OCI-M2 (cell line): ENCODE results near the gene BEAN1.
"Not testable (repeated sequence)": the region's sequence is repeated elsewhere in the genome, so short reads cannot be mapped to it uniquely, and the experiment has no call there.

Experiments used
- DNase-seq: peaks from one replicate; lab custom pipeline; 2025; ENCODE audit not compliant: unreplicated experiment; lab: John Stamatoyannopoulos, UW

Gene BEAN1

DNA sequence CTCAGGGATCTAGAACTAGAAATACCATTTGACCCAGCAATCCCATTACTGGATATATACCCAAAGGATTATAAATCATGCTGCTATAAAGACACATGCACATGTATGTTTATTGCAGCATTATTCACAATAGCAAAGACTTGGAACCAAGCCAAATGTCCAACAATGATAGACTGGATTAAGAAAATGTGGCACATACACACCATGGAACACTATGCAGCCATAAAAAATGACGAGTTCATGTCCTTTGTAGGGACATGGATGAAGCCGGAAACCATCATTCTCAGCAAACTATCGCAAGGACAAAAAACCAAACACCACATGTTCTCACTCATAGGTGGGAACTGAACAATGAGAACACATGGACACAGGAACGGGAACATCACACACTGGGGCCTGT lies 74.5 kb downstream of the BEAN1 start:
- DNase-seq: not testable (repeated sequence)

DNA sequence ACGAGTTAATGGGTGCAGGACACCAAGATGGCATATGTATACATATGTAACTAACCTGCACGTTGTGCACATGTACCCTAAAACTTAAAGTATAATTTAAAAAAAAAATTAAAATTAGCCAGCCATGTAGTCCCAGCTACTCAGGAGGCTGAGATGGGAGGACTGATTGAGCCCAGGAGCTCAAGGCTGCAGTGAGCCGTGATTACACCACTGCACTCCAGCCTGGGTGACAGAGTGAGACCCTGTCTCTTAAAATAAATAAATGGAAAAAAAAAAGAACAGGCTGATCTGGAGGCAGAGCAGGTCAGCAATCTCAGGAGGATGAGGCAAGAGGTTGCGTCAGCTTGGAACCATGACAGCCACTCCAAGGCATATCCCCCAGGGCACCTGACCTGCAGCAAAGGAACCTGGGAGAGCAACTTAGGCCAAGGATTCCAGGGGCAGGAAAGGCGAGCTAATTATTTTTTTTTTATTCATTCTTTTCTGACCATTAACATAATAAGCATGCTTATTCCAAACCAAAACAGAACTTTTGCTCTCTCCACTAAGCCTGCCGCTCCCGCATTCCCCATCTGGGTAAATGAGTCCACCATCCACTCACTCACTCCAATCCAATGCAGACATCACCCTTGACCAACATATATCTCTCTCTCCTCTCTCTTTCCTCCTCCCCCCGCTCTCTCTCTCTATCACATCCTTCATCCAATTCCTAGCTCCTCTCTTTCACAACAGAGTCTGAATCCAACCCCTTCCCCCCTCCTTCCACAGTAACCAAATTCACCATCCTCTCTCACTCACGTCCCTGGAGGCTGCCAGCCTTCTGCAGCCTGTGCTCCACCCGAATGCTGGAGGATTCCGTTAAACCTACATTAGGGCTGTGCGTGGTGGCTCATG lies 75.2 kb downstream of the BEAN1 start:
- no peak for DNase-seq

DNA sequence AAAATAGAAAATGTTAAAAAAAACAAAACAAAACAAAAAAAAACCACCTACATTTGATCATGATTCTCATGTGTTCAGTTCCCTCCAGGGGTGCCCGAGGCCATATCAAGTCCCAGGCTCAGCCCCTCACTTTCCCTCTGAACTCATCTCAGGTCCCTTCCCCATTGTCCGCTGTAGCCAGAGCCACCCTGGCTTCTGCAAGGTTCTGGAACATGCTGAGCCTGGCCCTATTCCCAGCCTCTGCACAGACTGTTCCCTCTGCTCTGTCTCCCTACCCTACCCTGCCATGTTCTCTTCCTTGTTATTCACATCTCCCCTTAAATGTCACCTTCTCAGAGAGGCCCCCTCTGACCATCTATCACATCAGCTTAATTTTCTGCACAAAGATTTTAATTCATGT lies 75.9 kb downstream of the BEAN1 start:
- no peak for DNase-seq

DNA sequence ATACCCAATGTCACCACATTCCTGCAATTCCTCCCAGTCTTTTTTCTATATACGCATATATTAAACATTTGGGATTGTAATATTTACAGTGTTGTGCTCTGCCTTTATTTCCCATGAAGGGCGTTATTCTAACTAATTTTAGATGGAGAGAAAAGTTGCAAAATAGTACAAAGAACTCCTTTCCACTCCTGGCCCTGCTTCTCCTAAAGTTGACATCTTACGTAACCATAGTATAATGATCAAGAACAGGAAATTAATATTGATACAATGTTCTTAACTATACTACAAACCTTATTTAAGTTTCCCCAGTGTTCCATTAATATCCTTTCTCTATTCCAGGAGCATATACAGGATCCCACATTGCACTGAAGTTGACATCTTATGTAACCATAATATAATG lies 76.5 kb downstream of the BEAN1 start:
- no peak for DNase-seq

DNA sequence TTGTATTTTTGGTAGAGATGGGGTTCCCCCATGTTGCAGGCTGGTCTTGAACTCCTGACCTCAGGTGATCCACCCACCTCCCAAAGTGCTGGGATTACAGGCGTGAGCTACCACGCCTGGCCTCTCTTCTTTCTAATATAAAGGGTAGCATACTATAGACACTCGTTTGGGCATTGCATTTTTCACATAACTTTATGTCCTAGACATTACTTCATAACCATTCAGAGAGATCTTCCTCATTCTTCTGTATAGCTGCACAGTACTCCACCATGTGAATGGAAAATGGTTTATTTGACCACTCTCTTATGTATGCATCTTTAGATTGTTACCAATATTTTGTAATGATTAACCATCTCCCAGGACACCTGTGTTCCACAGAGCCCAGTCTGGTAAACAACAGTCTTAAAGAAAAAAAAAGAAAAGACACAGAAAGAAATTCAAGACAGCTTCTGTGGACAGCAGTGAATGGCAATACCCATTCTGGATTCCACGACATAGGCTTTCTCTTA lies 80.7 kb downstream of the BEAN1 start:
- no peak for DNase-seq

DNA sequence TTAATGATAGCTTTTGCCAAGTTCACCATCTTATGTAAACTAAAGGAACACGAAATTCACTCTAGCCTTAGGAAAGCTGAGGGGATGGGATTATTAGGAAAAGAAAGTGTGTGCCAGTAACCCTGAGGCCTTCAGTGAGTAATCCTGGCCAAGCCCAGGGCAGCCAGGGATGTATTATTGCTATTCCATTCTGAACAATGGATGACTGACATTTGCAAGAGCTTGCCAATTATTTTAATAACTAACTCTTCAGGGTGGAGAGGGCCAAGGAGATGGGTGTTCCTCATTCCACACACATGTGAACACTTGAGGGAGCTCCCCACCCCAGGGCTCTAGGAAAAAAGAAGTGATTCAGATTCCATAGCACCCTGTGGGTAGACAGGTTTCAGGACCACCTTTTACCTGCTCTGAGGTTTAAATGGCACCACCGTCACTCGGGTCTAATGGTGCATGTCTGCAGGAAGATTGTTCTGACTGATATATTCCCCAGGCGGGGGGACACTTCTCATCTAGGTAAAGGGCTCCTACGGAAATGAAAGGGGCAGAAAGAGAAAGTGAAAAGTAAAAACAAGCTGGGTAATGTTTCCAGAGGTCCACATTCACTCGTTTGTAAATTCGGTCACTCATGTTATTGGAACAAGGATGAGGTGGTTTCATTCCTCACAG lies 81.3 kb downstream of the BEAN1 start:
- no peak for DNase-seq

DNA sequence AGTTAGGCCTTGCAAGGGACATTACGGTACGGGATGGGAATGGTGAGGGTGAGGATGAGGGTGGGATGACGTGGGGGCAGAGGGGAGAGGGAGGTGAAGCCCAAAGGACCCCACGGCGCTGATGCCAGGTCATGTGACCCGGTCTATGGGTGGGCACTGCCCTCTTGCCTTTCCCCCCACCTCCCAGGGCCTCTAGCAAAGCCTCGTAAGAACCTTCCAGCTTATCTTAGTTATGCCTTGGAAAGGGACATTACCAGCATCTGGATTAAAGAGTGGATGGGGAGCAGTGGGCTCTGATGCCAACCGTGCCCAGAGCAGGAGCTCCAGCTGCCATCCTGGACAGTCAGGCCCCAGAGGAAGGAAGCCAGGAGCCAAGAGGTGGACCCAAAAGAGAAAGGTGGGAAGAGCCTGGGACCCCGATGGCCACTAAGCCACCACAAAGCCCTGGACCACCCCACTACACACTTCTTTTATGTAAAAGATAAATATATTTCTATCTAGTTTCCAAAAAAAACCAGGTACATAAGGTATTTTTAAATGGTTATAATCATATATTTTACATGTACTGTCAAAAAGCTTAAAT lies 81.9 kb downstream of the BEAN1 start:
- no peak for DNase-seq

DNA sequence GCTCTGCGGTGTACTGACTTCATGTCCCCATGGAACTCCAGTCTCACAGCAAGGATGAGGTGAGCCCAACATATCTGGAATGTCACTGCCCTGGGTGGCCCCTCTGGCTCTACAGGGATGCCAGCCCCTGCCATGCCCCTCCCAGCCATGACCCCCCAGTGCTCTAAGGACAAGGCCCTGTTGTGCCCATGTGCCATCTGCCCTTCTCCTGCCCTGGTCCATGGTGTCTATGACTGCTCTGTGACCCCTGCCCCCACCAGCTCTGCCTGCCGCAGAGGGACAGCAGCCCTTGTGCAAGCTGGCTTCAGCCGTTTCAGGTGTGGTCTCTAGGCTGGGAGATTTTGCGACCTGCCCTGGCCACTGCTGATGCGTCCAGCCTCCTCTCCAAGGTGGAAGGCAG lies 82.5 kb downstream of the BEAN1 start:
- DNase-seq: no peak

DNA sequence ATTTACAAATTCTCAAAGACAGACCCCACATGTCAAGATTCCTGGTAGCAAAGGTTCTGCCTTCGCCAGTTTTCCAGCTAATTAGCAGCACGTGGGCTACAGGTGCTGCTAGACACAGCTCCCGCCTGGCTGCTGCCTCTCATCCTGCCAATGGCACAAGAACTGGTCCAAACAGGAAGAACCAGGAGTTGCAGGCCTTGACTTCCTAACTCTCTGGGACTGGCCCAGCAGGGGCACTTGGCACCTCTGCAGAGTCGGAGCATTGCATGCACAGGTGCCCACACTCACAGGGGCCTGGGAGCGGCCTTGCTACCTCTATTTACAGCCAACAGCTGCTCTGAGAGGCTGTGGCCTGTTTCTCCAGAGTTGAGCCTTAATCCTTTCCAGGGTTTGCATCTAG lies 83.2 kb downstream of the BEAN1 start:
- DNase-seq: no peak

DNA sequence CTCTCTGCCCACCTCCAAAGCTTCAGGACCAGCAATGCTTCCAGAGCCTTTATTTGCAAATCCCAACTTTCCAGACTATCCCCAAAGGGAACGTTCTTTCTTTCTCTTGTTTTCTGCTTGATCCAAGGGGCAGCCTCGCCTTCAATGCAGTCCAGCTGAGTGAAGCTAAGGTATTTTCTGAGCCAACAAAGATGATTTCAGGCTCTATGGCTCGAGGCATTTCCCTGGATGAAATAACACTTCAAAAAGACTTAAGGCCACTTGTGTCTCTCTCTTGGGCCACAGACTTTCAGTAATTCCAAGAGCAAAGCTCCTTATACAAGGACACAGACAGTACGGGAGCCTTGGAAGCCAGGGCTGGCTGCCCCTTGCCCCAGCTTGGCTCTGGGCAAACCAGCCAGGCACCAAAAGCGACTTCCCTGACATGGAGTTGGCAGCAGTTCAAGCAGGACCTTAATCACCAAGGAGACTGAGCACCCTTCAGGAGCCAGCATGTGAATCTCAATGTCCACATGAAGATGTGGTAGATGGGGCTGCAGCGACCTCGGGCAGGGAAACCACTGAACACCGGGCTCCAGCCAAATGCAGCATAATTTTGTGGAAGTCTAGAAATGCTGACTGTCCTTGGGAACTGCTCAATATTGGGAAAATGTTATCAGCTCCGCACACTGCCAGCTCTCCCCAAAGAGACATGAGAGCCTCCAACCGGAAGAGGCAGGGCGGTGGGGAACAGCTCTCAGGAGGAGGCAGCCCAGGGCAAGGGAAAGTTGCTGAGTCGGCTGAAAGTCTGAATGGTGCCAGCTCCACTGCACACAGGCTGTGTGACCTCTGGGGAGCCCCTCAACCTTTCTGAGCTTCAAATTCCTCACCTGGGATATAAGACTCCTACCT lies 83.9 kb downstream of the BEAN1 start:
- DNase-seq: no peak

DNA sequence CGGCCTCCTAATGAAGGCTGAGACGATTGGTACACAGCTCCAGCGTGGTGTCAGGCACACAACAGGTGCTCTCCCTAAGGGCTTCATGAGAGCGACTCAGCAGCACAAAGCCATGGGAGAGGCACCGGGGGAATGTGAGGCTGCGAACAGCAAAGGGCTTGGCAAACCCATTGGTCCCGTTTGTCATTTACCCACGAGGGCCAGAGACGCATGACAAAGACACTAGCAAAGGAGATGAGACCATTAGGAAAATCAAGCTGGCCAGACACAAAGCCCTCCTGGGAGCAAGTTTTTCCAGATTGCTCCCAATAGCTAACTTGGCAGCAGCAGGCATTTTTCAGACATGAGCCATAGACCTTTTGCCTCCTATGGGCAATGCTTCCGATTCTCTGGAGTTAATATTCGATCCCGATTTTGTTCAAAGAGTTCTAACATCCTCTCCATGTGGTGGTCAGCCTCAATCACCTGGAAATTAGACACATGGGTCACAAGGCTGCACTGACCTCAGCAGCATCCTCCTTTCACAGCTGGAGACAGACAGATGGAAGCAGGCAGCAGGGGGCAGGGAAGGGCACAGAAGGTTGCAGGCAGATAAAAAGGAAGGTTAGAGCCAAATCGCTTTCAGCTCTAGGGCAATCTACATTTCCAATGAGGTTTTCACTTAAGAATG lies 84.6 kb downstream of the BEAN1 start:
- no peak for DNase-seq

DNA sequence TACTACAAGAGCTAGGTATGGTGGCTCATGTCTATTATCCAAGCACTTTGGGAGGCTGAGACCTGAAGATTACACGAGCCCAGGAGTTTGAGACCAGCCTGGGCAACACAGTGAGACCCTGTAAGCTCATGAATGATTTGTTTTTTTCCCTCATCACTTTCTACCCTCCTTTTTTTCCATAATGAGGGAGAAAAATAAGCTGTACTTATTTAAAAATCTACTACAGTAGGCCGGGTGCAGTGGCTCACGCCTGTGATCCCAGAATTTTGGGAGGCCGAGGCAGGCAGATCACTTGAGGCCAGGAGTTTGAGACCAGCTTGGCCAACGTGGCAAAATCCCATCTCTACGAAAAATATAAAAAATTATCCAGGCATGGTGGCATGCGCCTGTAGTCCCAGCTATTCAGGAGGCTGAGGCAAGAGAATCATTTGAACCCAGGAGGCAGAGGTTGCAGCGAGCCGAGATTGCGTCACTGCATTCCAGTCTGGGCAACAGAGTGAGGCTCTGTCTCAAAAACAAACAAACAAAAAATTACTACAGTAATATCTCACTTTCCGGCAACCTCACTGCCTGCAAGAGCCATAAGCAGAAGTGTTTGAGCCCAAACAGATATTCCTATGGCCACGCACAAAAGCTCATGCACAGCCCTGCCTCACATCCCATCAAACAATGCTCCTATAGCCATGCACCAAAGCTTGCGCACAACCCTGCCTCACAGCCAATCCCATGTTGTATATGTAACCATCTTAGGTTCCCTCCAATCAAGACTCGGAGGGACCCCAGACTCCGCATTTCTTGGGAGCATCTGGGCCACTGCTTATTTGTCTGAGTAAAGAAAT lies 85.4 kb downstream of the BEAN1 start:
- no peak for DNase-seq

DNA sequence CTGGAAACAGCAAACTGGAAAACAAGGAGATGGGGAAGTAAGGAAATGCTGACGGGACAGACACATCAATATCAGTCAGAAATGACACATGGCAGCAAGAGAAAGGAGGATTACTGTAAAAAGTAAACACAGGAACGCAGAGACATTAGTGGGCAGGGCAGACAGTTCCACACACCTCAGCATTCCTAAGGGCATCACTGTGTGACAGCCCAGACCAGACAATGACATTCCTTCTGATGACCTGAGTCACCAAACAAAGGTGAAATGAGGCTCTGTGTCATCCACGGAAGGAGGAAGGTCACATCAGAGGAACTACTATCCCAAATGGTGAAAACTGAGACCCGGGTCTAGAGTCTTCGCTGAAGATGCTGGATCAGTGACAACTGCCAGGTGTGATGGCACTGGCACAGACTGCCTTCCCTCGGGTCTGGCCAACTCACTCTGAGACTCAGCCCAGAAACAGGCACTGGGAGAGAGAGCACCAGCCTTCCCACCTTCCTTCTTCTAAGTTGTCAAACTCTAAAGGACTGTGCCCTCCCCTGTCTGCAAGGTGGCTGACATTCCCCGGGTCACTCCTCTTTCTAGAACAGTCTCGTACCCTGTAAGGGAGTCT lies 86.1 kb downstream of the BEAN1 start:
- no peak for DNase-seq

DNA sequence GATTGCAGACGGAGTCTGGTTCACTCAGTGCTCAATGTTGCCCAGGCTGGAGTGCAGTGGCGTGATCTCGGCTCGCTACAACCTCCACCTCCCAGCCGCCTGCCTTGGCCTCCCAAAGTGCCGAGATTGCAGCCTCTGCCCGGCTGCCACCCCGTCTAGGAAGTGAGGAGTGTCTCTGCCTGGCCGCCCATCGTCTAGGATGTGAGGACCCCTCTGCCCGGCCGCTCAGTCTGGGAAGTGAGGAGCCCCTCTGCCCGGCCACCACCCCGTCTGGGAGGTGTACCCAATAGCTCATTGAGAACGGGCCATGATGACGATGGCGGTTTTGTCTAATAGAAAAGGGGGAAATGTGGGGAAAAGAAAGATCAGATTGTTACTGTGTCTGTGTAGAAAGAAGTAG lies 87.3 kb downstream of the BEAN1 start:
- DNase-seq: not testable (repeated sequence)

DNA sequence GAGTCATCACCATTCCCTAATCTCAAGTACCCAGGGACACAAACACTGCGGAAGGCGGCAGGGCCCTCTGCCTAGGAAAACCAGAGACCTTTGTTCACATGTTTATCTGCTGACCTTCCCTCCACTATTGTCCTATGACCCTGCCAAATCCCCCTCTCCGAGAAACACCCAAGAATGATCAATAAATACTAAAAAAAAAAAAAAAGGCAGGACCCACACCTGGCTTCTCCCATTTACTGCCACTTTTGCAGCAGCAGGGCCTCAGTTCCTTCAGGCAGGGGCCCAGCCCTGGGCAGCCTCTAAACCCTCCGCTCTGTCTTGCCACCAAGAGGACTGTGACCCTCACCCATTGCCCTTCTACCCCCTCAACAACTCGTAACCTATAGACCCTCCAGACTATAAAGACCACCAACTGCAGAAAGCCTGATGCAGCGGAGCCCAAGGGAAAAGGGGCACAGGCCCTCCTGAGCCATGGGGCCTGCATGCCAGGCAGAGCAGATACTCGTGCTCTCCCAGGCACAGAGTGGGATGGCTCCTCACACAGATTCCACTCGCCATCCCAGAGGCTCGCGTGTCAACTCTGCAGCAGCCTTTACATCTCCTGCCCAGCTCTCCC lies 88.0 kb downstream of the BEAN1 start:
- not testable (repeated sequence) for DNase-seq

DNA sequence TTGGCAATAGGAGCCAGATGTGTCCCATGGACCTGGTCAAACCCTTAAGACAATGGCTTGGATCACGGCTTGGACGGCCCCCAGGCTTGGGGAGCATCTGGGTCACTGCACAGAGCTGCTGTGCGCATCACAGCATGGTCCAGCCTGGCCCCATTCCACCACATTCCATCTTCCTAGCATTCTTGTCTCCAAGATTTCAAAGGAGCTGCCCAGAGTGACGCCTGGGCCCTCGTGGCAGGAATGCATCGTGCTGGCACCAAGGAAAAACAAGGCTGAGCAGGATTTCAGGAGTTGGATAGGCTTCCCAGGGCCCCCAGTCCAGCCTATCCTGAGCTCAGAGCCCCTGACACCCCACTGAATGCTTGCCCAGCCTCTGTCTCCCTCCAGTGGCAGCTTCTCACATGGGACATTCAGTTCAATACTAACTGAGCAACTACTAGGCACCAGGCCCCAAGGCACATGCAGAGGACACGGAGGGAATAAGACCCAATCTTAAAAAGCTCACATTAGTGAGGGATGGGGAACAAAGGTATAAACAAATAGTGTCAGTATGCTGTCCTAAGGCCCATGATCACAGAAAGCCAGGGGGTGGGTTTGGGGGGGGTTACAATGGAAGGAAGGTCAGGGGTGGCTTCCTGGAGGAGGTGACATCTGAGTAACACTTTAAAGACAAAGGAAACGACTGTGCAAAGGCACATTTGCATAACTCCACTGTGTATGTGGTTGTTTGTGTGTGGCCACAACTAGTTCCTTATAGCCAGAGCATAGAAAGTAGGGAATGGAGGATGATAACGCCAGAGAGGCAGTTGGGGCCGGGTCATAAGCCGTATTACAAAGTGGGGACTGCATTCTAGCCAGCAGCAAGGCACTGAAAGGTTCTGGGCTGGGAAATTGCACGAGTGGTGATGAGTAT lies 88.8 kb downstream of the BEAN1 start:
- no peak for DNase-seq

DNA sequence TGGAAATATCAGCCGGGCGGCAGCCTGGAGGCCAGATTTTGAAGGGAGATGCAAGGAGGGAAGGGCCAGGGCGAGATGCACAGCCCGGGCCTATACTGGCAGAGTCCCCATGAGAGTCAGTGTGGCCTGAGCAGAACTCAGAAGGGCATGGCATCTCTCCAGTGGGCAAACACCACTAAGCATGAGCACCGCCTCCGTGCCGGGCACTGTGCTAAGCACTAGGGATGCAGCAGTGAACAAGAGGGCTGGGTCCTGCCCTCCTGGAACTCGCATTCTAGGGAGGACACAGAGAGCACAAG lies 89.4 kb downstream of the BEAN1 start:
- DNase-seq: no peak
